HEK293T (cell line): ENCODE results near the gene CIB1.

Experiments used
- BHLHE40 ChIP-seq: fragments of 450-650 bp; IDR thresholded peaks from 2 replicates; pipeline ENCODE4 v1.6.1; 2016; ENCODE audit warnings: mild to moderate bottlenecking, moderate library complexity, borderline replicate concordance
- ELF4 ChIP-seq: fragments of 450-650 bp; IDR thresholded peaks from 2 replicates; pipeline ENCODE4 v1.6.1; 2017; ENCODE audit warnings: antibody characterized with exemption
- FOXK2 ChIP-seq: fragments of 450-650 bp; IDR thresholded peaks from 2 replicates; pipeline ENCODE4 v1.6.1; 2016; ENCODE audit warnings: mild to moderate bottlenecking
- SP1 ChIP-seq: fragments of 450-650 bp; IDR thresholded peaks from 2 replicates; pipeline ENCODE4 v1.6.1; 2017
- SUZ12 ChIP-seq: fragments of 450-650 bp; IDR thresholded peaks from 2 replicates; pipeline ENCODE4 v1.6.1; 2016; ENCODE audit warnings: mild to moderate bottlenecking

DNA sequence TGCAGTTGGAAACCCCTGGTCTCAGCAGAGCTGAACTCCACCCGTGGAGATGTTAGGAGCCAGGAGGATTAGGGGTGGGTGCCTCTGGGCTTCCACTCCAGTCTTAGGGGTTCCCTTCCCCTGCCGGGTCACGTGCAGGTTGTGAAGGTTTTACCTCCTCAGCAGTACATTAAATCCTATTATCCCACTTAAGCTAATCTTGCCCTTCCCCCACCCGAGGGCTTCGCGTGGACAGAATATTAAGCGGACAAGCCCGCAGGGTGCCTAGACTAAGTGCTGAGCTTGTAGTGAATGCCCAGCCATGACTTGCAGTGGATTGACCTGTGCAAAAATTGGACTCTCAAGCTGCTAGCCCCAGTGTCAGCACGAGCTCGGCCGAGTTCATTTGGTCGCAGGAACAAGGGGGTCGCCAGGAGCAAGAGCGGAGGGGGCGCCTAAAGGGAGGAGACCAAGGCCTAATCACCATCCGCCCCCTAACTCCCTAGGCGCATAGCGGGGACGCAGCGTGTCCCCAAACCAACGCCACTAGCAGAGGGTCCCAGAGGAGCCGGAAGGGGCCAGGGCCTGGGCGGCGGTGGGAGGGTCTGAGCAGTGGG, 33.1 kb downstream of the CIB1 start:
- no peak for TF ChIP-seq BHLHE40
- no peak for TF ChIP-seq SP1
- no peak for TF ChIP-seq SUZ12
- no peak for TF ChIP-seq ELF4
- TF ChIP-seq FOXK2: no peak
